Glutamatergic neuron (in vitro differentiated cells): Measurements from ENCODE around the gene BPGM. TPM values are rescaled to one million over a fixed set of nuclear protein-coding genes. Genes with fewer than 3 reads are reported as not detected.
"Not testable (repeated sequence)": the region's sequence is repeated elsewhere in the genome, so short reads cannot be mapped to it uniquely, and the experiment has no call there.

Experiments used
- DNase-seq: peaks from one replicate; pipeline ENCODE4 v3.0.0; 2022
- H3K27ac Mint-ChIP-seq: one replicate; pipeline ENCODE4 v1.8.0; 2020; ENCODE audit warnings: mild to moderate bottlenecking, mixed read lengths, inconsistent platforms; ENCODE audit not compliant: unreplicated experiment
- H3K27me3 Mint-ChIP-seq: one replicate; pipeline ENCODE4 v1.8.0; 2020; ENCODE audit warnings: mild to moderate bottlenecking, moderate library complexity, mixed read lengths, inconsistent platforms; ENCODE audit not compliant: unreplicated experiment
- H3K36me3 Mint-ChIP-seq: one replicate; pipeline ENCODE4 v1.8.0; 2020; ENCODE audit warnings: mild to moderate bottlenecking, mixed read lengths, inconsistent platforms; ENCODE audit not compliant: unreplicated experiment
- H3K4me1 Mint-ChIP-seq: one replicate; pipeline ENCODE4 v1.8.0; 2020; ENCODE audit warnings: mild to moderate bottlenecking, low read depth, mixed read lengths, inconsistent platforms; ENCODE audit not compliant: unreplicated experiment
- H3K4me3 Mint-ChIP-seq: one replicate; pipeline ENCODE4 v1.8.0; 2020; ENCODE audit warnings: mild to moderate bottlenecking, mixed read lengths, inconsistent platforms; ENCODE audit not compliant: unreplicated experiment
- H3K9me3 Mint-ChIP-seq: one replicate; pipeline ENCODE4 v1.8.0; 2020; ENCODE audit warnings: mild to moderate bottlenecking, moderate library complexity, mixed read lengths, inconsistent platforms; ENCODE audit not compliant: unreplicated experiment
- CTCF ChIP-seq: fragments of 200-600 bp; sonication (generic); IDR thresholded peaks from one replicate; pipeline ENCODE4 v1.5.0; 2021; ENCODE audit not compliant: partially characterized antibody, unreplicated experiment
- total RNA-seq: library from RNA; stranded (reverse); fragmentation: NEBNext Ultra II Directional; extraction: Animal tissue kit (Norgen Biotek cat#: 25700); gene quantifications from one replicate; pipeline ENCODE4 v1.2.1, GENCODE V29; 2021; ENCODE audit not compliant: unreplicated experiment

BPGM gene
- total RNA-seq, 1 donor from 2014 or later: 24.2 TPM

DNA sequence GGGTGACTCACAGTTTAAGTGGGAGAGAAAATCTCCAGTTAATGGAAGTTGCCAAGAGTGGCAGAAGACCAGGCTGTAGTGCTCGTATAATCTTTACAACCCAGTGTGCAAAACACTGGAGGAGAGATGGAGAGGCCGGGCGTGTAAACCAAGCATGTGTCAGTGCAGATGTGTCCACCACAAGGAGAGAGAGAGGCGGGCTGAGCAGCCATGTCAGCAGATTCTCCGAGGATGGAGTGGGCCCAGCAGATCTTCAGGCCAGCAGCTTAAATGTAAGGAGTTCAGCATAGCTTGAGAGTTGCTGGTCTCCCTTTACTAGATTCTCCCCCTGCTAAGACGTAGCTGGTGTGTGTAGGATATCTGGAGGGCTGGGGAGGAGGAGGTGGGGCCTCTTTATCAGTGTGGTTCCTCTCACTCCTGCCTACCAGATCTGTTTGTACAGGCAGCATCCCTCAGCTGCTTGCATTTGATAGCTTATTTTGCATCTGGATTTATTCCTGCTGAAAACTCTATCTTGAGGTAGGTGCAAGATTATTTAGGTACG, 13.7 kb downstream of the BPGM start:
- no peak for TF ChIP-seq CTCF
- Mint-ChIP-seq H3K27ac (peak overlapping the region; percentile 57), H3K27me3 (no peaks in the 10 kb centered on the region), H3K4me1 (no peaks in the 10 kb centered on the region), H3K9me3 (no peaks in the 10 kb centered on the region), H3K36me3 (peaks cover 7% of the 10 kb centered on the region), H3K4me3 (no peak overlapping the region)
- no peak for DNase-seq

GRCh38 chr7:134660961-134661376, 14.3 kb downstream of the BPGM start:
- no peak for TF ChIP-seq CTCF
- DNase-seq: no peak
- H3K27ac Mint-ChIP-seq: no peak overlapping the region
- no peak overlapping the region for H3K4me3 Mint-ChIP-seq
- H3K27me3 Mint-ChIP-seq: no peaks in the 10 kb centered on the region
- H3K9me3 Mint-ChIP-seq: no peaks in the 10 kb centered on the region
- H3K36me3 Mint-ChIP-seq: peaks cover 7% of the 10 kb centered on the region
- H3K4me1 Mint-ChIP-seq: no peaks in the 10 kb centered on the region

DNA sequence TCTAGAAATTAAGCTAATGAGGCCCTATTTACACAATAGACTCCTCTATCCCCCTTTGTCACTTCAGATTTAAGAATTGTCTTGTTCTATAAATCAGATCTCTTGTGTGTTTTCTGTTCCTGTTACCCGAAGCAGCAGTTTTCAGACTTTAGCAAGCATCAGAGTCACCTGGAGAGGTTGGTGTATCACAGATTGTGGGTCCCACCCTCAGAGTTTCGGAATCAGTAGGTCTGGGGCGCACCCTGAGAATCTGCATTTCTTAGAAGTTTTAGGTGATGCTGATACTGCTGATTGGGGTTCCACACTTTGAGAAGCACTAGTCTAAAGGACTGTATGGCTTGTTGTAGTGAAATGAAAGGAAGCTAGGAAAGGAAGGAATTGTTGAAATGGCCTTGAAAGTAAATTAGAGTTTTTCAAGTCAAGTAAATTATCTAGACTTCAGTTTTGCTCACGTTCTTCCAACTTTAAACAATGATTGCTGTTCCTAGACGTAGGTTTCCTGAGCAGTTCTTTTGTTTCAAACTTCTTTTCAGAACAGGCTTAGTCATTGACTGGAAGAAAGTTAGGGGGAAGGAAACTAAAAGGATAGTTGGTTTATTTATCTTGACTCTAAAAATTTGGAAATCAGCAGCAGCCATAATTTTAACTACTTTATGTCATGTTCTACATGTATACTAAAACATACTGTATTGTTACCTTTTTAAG, 15.7 kb downstream of the BPGM start:
- no peak overlapping the region for H3K4me3 Mint-ChIP-seq
- H3K4me1 Mint-ChIP-seq: no peaks in the 10 kb centered on the region
- no peaks in the 10 kb centered on the region for H3K9me3 Mint-ChIP-seq
- no peak for DNase-seq
- TF ChIP-seq CTCF: no peak
- H3K27ac Mint-ChIP-seq: no peak overlapping the region
- H3K36me3 Mint-ChIP-seq: peaks cover 7% of the 10 kb centered on the region
- H3K27me3 Mint-ChIP-seq: no peaks in the 10 kb centered on the region

- TF ChIP-seq CTCF: no peak
- H3K4me3 Mint-ChIP-seq: no peak overlapping the region
These were observed 16.2 kb downstream of the BPGM start for GRCh38 chr7:134662871-134663205.

DNA sequence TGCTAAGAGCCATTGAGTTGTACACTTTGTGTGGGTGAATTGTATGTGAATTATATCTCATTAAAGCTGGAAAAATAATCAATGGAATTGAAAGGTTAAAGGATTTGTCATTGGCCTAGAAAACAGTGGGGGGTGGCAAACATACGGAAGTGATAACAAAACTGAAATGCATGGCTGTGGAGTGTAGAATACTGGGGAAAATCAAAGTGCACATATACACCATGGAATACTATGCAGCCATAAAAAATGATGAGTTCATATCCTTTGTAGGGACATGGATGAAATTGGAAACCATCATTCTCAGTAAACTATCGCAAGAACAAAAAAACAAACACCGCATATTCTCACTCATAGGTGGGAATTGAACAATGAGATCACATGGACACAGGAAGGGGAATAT, 18.4 kb downstream of the BPGM start:
- H3K27me3 Mint-ChIP-seq, H3K36me3 Mint-ChIP-seq, H3K27ac Mint-ChIP-seq, H3K4me1 Mint-ChIP-seq, H3K4me3 Mint-ChIP-seq, H3K9me3 Mint-ChIP-seq, DNase-seq: not testable (repeated sequence)

More at GRCh38 chr7:134662871-134663205, 16.2 kb downstream of the BPGM start:
- H3K9me3 Mint-ChIP-seq: no peaks in the 10 kb centered on the region
- no peaks in the 10 kb centered on the region for H3K27me3 Mint-ChIP-seq
- no peaks in the 10 kb centered on the region for H3K4me1 Mint-ChIP-seq
- DNase-seq: no peak
- peaks cover 7% of the 10 kb centered on the region for H3K36me3 Mint-ChIP-seq
- no peak overlapping the region for H3K27ac Mint-ChIP-seq
